GM21576 (cell line): ENCODE data around the gene FBN3.
"Not testable (repeated sequence)": the region's sequence is repeated elsewhere in the genome, so short reads cannot be mapped to it uniquely, and the experiment has no call there.

Experiments used
- ATAC-seq: cut with Tn5 transposase; IDR thresholded peaks from one replicate; pipeline ENCODE4 v1.9.1; 2021; ENCODE audit warnings: mild to moderate bottlenecking, moderate library complexity; ENCODE audit not compliant: unreplicated experiment

The FBN3 gene

GRCh38 chr19:8120636-8121480, 28.5 kb downstream of the FBN3 start:
- ATAC-seq: no peak

GRCh38 chr19:8117991-8118390, 31.4 kb downstream of the FBN3 start:
- no peak for ATAC-seq

GRCh38 chr19:8116437-8117293, 32.7 kb downstream of the FBN3 start:
- ATAC-seq: no peak

GRCh38 chr19:8115805-8116396, 33.5 kb downstream of the FBN3 start:
- no peak for ATAC-seq

GRCh38 chr19:8113017-8113416, 36.4 kb downstream of the FBN3 start:
- no peak for ATAC-seq

GRCh38 chr19:8111376-8111775, 38.0 kb downstream of the FBN3 start:
- no peak for ATAC-seq

GRCh38 chr19:8110931-8111330, 38.5 kb downstream of the FBN3 start:
- ATAC-seq: no peak

GRCh38 chr19:8109890-8110662, 39.3 kb downstream of the FBN3 start:
- ATAC-seq: no peak

GRCh38 chr19:8109455-8109854, 39.9 kb downstream of the FBN3 start:
- no peak for ATAC-seq

GRCh38 chr19:8108560-8109445, 40.6 kb downstream of the FBN3 start:
- ATAC-seq: no peak

GRCh38 chr19:8107301-8107903, 42.0 kb downstream of the FBN3 start:
- ATAC-seq: no peak

- ATAC-seq: no peak
These were observed 43.9 kb downstream of the FBN3 start for GRCh38 chr19:8105471-8105870.

GRCh38 chr19:8101910-8102309, 47.5 kb downstream of the FBN3 start:
- not testable (repeated sequence) for ATAC-seq

GRCh38 chr19:8101311-8101710, 48.1 kb downstream of the FBN3 start:
- no peak for ATAC-seq

- no peak for ATAC-seq
These were observed 51.5 kb downstream of the FBN3 start for GRCh38 chr19:8097681-8098567.

- ATAC-seq: no peak
These were observed 52.2 kb downstream of the FBN3 start for GRCh38 chr19:8097198-8097597.

GRCh38 chr19:8096071-8096470, 53.3 kb downstream of the FBN3 start:
- no peak for ATAC-seq

GRCh38 chr19:8095354-8095886, 54.0 kb downstream of the FBN3 start:
- no peak for ATAC-seq
